Osteoblast (primary cell): ENCODE results near the gene RPL18. TPM values are rescaled to one million over a fixed set of nuclear protein-coding genes. Genes with fewer than 3 reads are reported as not detected.

Experiments
- DNase-seq: peaks from one replicate; pipeline ENCODE4 v3.0.0; 2011; ENCODE audit warnings: low spot score, mixed read lengths; ENCODE audit not compliant: insufficient read length; ENCODE audit errors: missing footprints
- H2AFZ ChIP-seq: 2 replicates; pipeline ENCODE4 v1.6.0; 2011; ENCODE audit warnings: mild to moderate bottlenecking, low read length
- H3K27ac ChIP-seq: 2 replicates; pipeline ENCODE4 v1.5.1; 2011; ENCODE audit warnings: mild to moderate bottlenecking, low read depth, low read length, moderate library complexity
- H3K27me3 ChIP-seq: 2 replicates; pipeline ENCODE4 v1.6.0; 2012; ENCODE audit warnings: mild to moderate bottlenecking, control low read depth, inconsistent platforms, low read length, moderate library complexity; ENCODE audit not compliant: insufficient read depth
- H3K36me3 ChIP-seq: 2 replicates; pipeline ENCODE4 v1.5.1; 2011; ENCODE audit warnings: mild to moderate bottlenecking, low read length, control low read depth, moderate library complexity; ENCODE audit not compliant: insufficient read depth
- H3K4me1 ChIP-seq: 2 replicates; pipeline ENCODE4 v1.5.1; 2011; ENCODE audit warnings: mild to moderate bottlenecking, low read length, control low read depth, moderate library complexity; ENCODE audit not compliant: insufficient read depth
- H3K4me2 ChIP-seq: 2 replicates; pipeline ENCODE4 v1.6.0; 2011; ENCODE audit warnings: mild to moderate bottlenecking, low read length; ENCODE audit not compliant: insufficient read depth
- H3K4me3 ChIP-seq: fragments of 200-600 bp; sonication (generic); 3 replicates; pipeline ENCODE4 v1.5.1; 2012; ENCODE audit warnings: mild to moderate bottlenecking, low read length, inconsistent platforms; ENCODE audit not compliant: insufficient read depth
- H3K79me2 ChIP-seq: 2 replicates; pipeline ENCODE4 v1.6.0; 2012; ENCODE audit warnings: mild to moderate bottlenecking, low read length, control low read depth, inconsistent platforms; ENCODE audit not compliant: insufficient read depth
- H3K9me3 ChIP-seq: 2 replicates; pipeline ENCODE4 v1.5.1; 2011; ENCODE audit warnings: low read depth, low read length, control low read depth
- H4K20me1 ChIP-seq: 2 replicates; pipeline ENCODE4 v1.6.0; 2012; ENCODE audit warnings: mild to moderate bottlenecking, low read length, control low read depth; ENCODE audit not compliant: insufficient read depth
- total RNA-seq: library from RNA; depleted of rRNA; stranded (reverse); fragments of >200 nt; gene quantifications from 2 replicates; pipeline ENCODE4 v1.2.3, GENCODE V29; 2012
- TF ChIP-seq, protein P1 (sequence below): IDR thresholded peaks from 2 replicates; pipeline ENCODE4 v1.5.1; 2011; ENCODE audit warnings: mild to moderate bottlenecking, low read depth, low read length, moderate library complexity; ENCODE audit errors: extremely low read depth

The RPL18 gene
- total RNA-seq, 1 donor = 1,357 TPM

DNA sequence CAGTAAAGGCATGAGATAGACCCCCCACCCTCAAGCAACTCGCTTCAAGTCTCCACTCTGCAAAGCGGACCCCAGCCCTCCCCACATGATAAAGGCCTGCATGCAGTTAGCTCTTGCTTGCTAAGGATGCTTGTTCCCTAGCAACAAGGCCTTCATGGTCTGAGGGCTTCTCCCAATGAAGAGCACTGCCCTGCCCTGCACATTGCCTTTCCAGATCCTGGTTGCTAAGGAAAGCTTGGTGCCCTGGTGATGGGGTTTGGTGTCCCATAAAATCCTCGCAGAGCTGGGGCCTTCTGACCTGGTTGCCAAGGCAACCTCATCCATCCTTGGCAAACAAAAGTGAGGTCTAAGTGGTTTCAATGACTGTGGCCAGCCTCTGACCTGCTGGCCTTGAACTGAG is 12.2 kb upstream of the RPL18 start:
- Histone ChIP-seq H3K9me3 (no peaks in the 10 kb centered on the region), H3K4me3 (no peak overlapping the region), H3K27me3 (peaks cover 5% of the 10 kb centered on the region), H3K4me2 (no peak overlapping the region), H3K36me3 (no peaks in the 10 kb centered on the region), H2AFZ (no peak overlapping the region), H3K4me1 (peaks cover 35% of the 10 kb centered on the region), H3K27ac (no peak overlapping the region), H4K20me1 (no peaks in the 10 kb centered on the region), H3K79me2 (no peaks in the 10 kb centered on the region)
- DNase-seq = peak; percentile 89
- TF ChIP-seq, protein P1, sequence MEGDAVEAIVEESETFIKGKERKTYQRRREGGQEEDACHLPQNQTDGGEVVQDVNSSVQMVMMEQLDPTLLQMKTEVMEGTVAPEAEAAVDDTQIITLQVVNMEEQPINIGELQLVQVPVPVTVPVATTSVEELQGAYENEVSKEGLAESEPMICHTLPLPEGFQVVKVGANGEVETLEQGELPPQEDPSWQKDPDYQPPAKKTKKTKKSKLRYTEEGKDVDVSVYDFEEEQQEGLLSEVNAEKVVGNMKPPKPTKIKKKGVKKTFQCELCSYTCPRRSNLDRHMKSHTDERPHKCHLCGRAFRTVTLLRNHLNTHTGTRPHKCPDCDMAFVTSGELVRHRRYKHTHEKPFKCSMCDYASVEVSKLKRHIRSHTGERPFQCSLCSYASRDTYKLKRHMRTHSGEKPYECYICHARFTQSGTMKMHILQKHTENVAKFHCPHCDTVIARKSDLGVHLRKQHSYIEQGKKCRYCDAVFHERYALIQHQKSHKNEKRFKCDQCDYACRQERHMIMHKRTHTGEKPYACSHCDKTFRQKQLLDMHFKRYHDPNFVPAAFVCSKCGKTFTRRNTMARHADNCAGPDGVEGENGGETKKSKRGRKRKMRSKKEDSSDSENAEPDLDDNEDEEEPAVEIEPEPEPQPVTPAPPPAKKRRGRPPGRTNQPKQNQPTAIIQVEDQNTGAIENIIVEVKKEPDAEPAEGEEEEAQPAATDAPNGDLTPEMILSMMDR = no peak

DNA sequence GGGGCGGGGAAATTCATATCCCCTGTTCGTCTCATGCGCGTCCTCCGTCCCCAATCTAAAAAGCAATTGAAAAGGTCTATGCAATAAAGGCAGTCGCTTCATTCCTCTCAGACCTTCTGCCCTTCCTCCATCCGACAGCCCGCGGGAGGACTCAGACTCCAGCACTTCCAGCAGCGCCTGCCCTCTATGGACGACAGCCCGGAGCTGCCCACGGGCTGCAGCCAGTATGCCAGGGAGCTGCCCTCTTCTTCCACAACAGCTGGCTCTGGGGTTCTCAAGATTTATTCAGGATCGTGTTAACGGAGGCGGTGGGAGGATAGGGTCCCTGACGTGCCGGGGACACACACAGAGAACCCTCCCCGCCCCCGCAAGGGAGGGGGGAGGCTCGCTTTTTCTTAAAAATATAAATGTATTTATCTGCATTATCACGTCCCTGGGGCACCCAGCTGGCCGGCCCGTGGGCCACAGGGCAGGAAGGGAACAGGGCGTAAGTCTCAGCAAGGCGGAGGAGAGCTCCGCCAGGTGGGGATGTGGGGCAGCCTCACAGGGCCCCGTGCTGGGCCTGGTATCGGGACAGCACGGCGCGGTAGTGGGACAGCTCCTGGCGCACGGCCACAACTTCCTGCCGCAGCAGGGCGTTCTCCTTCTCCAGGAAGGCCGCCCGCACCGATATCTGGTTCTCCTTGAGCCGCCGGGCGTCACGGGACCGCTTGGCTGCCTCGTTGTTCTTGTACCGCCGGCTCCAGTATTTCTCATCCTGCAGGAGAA is 11.5 kb upstream of the RPL18 start:
- H4K20me1 ChIP-seq = no peaks in the 10 kb centered on the region
- peak; percentile 83 for DNase-seq
- H3K36me3 ChIP-seq = no peaks in the 10 kb centered on the region
- peaks cover 30% of the 10 kb centered on the region for H3K4me1 ChIP-seq
- H3K4me3 ChIP-seq = no peak overlapping the region
- TF ChIP-seq, protein P1 = no peak
- H3K4me2 ChIP-seq = no peak overlapping the region
- no peaks in the 10 kb centered on the region for H3K79me2 ChIP-seq
- H3K27ac ChIP-seq = no peak overlapping the region
- no peak overlapping the region for H2AFZ ChIP-seq
- H3K27me3 ChIP-seq = no peaks in the 10 kb centered on the region
- H3K9me3 ChIP-seq = no peaks in the 10 kb centered on the region

DNA sequence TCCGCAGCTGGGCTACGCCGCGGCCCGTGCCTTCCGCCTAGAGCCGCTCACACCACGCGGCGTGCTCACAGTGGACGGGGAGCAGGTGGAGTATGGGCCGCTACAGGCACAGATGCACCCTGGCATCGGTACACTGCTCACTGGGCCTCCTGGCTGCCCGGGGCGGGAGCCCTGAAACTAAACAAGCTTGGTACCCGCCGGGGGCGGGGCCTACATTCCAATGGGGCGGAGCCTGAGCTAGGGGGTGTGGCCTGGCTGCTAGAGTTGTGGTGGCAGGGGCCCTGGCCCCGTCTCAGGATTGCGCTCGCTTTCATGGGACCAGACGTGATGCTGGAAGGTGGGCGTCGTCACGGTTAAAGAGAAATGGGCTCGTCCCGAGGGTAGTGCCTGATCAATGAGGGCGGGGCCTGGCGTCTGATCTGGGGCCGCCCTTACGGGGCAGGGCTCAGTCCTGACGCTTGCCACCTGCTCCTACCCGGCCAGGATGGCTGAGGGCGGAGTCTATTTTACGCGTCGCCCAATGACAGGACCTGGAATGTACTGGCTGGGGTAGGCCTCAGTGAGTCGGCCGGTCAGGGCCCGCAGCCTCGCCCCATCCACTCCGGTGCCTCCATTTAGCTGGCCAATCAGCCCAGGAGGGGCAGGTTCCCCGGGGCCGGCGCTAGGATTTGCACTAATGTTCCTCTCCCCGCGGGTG is 10.8 kb upstream of the RPL18 start:
- H3K79me2 ChIP-seq = no peaks in the 10 kb centered on the region
- H3K27me3 ChIP-seq = no peaks in the 10 kb centered on the region
- H3K27ac ChIP-seq = no peak overlapping the region
- H2AFZ ChIP-seq = no peak overlapping the region
- H3K4me2 ChIP-seq = no peak overlapping the region
- no peak overlapping the region for H3K4me3 ChIP-seq
- TF ChIP-seq, protein P1 = no peak
- DNase-seq = peak; percentile 89
- peaks cover 4% of the 10 kb centered on the region for H4K20me1 ChIP-seq
- H3K9me3 ChIP-seq = no peaks in the 10 kb centered on the region
- H3K36me3 ChIP-seq = no peaks in the 10 kb centered on the region
- peaks cover 25% of the 10 kb centered on the region for H3K4me1 ChIP-seq

DNA sequence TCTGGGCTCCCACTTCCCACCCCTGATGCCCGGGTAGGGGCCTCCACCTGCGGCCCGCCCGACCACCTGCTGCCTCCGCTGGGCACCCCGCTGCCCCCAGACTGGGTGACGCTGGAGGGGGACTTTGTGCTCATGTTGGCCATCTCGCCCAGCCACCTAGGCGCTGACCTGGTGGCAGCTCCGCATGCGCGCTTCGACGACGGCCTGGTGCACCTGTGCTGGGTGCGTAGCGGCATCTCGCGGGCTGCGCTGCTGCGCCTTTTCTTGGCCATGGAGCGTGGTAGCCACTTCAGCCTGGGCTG is 10.3 kb upstream of the RPL18 start:
- Histone ChIP-seq H4K20me1 (peaks cover 4% of the 10 kb centered on the region), H3K9me3 (no peaks in the 10 kb centered on the region), H2AFZ (no peak overlapping the region), H3K4me3 (no peak overlapping the region), H3K27ac (no peak overlapping the region), H3K27me3 (no peaks in the 10 kb centered on the region), H3K36me3 (no peaks in the 10 kb centered on the region), H3K4me2 (no peak overlapping the region), H3K79me2 (no peaks in the 10 kb centered on the region), H3K4me1 (peaks cover 24% of the 10 kb centered on the region)
- TF ChIP-seq, protein P1 = no peak
- no peak for DNase-seq
